Measurements from ENCODE around the gene UBE2QL1. TPM values are rescaled to one million over a fixed set of nuclear protein-coding genes. Genes with fewer than 3 reads are reported as not detected.

Gene UBE2QL1
- total RNA-seq, 1 donor from 2014 or later = not detected

DNA sequence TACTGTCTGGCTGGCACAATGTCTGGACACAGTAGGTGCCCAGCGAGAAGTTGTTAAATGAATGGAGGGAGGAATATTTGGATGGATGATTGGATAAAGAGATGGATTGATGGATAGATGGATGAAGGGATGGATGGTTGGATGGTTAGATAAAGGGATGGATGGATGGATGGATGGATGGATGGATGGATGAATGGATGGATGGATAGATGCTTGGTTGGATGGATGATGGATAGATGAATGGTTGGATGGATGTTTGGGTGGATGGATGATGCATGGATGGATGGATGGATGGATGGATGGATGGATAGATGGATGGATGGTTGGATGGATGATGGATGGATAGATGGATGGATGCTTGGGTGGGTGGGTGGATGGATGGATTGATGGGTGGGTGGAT, 90.4 kb downstream of the UBE2QL1 start:
- no peaks in the 10 kb centered on the region for H3K4me1 ChIP-seq
- no peaks in the 10 kb centered on the region for H3K9me3 ChIP-seq
- intact Hi-C loops (cut with DNase I) = no loop called here

DNA sequence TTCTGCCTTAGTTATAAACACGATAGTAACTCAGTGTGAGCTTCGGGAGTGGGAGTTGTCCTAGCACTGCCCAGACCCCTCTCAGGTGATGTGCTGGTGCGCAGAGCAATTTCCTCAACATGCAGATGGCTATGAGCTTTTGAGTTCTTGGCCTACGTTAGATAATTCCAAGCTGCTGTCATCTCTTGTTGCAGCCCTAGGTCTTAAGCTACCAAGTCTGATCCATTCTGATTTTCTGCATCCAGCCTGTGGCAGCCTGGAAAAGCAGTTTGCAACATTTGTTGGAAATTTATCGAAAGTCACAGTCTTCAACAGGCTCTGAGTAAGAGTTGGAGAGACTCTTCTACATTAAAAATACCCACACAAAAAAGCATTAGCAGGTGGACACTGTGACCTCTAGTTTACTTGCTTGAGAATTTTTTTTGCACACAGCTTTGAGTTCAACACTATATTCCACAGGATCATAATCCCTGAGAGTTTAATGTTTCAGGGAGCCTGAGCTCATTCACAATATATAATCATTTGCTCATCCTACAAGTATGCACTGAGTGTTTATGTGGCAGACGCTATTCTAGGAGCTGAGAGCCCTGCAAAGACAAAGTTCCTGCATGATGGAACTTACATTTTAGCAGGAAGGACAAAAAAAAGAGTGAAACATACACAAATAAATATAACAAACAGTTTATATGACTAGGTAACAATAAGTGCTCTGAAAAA, 91.6 kb downstream of the UBE2QL1 start:
- H3K4me1 ChIP-seq = no peaks in the 10 kb centered on the region
- ATAC-seq (no peak), DNase-seq (no peak)
- H3K9me3 ChIP-seq = no peaks in the 10 kb centered on the region
- no peaks in the 10 kb centered on the region for H3K36me3 ChIP-seq
- no peak overlapping the region for H3K4me3 ChIP-seq
- intact Hi-C loops (cut with DNase I) = no loop called here
- H3K27ac ChIP-seq = no peak overlapping the region
- no peaks in the 10 kb centered on the region for H3K27me3 ChIP-seq (ENCODE audit: low read depth)
- TF ChIP-seq CTCF (IDR thresholded peaks at IDR 0.05) = no peak

More for the DNA sequence above, 90.4 kb downstream of the UBE2QL1 start:
- Histone ChIP-seq H3K36me3 (no peaks in the 10 kb centered on the region), H3K4me3 (no peak overlapping the region), H3K27me3 (ENCODE audit: low read depth) (no peaks in the 10 kb centered on the region), H3K27ac (no peak overlapping the region)
- no peak for TF ChIP-seq CTCF (IDR thresholded peaks at IDR 0.05)
- DNase-seq = no peak
- ATAC-seq = no peak

- intact Hi-C loops (cut with DNase I) = no loop called here
- no peak overlapping the region for H3K27ac ChIP-seq
- no peak for DNase-seq
- no peaks in the 10 kb centered on the region for H3K4me1 ChIP-seq
- H3K9me3 ChIP-seq = no peaks in the 10 kb centered on the region
- no peak for ATAC-seq
- H3K27me3 ChIP-seq (ENCODE audit: low read depth) = no peaks in the 10 kb centered on the region
- no peak for TF ChIP-seq CTCF (IDR thresholded peaks at IDR 0.05)
- no peaks in the 10 kb centered on the region for H3K36me3 ChIP-seq
- H3K4me3 ChIP-seq = no peak overlapping the region
Measured at GRCh38 chr5:6541256-6542013, 92.8 kb downstream of the UBE2QL1 start.

GRCh38 chr5:6542421-6543345, 94.0 kb downstream of the UBE2QL1 start:
- H3K27me3 ChIP-seq (ENCODE audit: low read depth) = no peaks in the 10 kb centered on the region
- no peak for ATAC-seq
- no peak for TF ChIP-seq CTCF (IDR thresholded peaks at IDR 0.05)
- no peak for DNase-seq
- no peak overlapping the region for H3K4me3 ChIP-seq
- no peaks in the 10 kb centered on the region for H3K4me1 ChIP-seq
- H3K36me3 ChIP-seq = no peaks in the 10 kb centered on the region
- no peaks in the 10 kb centered on the region for H3K9me3 ChIP-seq
- intact Hi-C loops (cut with DNase I) = no loop called here
- H3K27ac ChIP-seq = no peak overlapping the region

GRCh38 chr5:6543346-6543730, 94.7 kb downstream of the UBE2QL1 start:
- Histone ChIP-seq H3K4me3 (no peak overlapping the region), H3K36me3 (no peaks in the 10 kb centered on the region), H3K9me3 (no peaks in the 10 kb centered on the region), H3K4me1 (no peaks in the 10 kb centered on the region), H3K27ac (no peak overlapping the region), H3K27me3 (ENCODE audit: low read depth) (no peaks in the 10 kb centered on the region)
- no peak for TF ChIP-seq CTCF (IDR thresholded peaks at IDR 0.05)
- DNase-seq (no peak), ATAC-seq (no peak)
- intact Hi-C loops (cut with DNase I) = no loop called here
